Measurements from ENCODE around the gene TNFRSF4. TPM values are rescaled to one million over a fixed set of nuclear protein-coding genes. Genes with fewer than 3 reads are reported as not detected.
A peak's percentile ranks its signal among the peaks of the same experiment; 100 is the strongest.

TNFRSF4 gene
- total and polyA plus RNA-seq, 2 of the 13 experiments (the other 11 are each of a cell fraction or from before 2014, with no cell fraction given), result not detected

- intact Hi-C loops (cut with micrococcal nuclease; ENCODE audit: unreplicated experiment) (loop anchor here (5.0 to 10.0 kb wide), 3 partner anchors 55 to 225 kb away; partner anchors contain the start of genes HES4 and TTLL10), in situ Hi-C loops (cut with HindIII; ENCODE audit: extremely low pct_ligation_motif_present, low pct_unique_long_range_greater_than_20kb) (no loop called here)
- H2AFZ ChIP-seq (ENCODE audit: low read length), result no peak overlapping the region
- no peaks in the 10 kb centered on the region; a peak in 1 of 5 replicates for H3K27me3 ChIP-seq (ENCODE audit: control insufficient read depth in 1 of 2, insufficient read depth in 2 of 2, low read length in 2 of 2)
- no peaks in the 10 kb centered on the region for H3K9me3 ChIP-seq (ENCODE audit: low read length)
- peak overlapping the region in 1 of 3 experiments; percentile 93; a peak in 2 of 6 replicates for H3K4me3 ChIP-seq (replicated peaks in 1 of 3; ENCODE audit: insufficient read depth in 1 of 3, low read depth in 2 of 3, low read length in 3 of 3)
- 92% methylated on average over 18 of the region's 19 CpGs for WGBS (ENCODE audit: low lambda C conversion rate)
- H3K4me1 ChIP-seq (ENCODE audit: insufficient read depth, low read length), result peaks cover 40% of the 10 kb centered on the region
- no peak overlapping the region for H3K9ac ChIP-seq (ENCODE audit: insufficient read depth, low read depth, low read length)
- POLR2A ChIA-PET, result interaction anchor here (1.1 to 2.7 kb wide), 2 partner anchors 99 to 105 kb away, joined by 3 to 25 read pairs; no protein-coding TSS in a partner anchor
- H3K79me2 ChIP-seq (ENCODE audit: insufficient read depth, low read length), result peaks cover 53% of the 10 kb centered on the region
- H4K20me1 ChIP-seq (ENCODE audit: insufficient read depth, low read length), result 0 out of 2 replicates have a peak, but pooled peaks cover 7% of the 10 kb centered on the region
- ATAC-seq, result no peak
- peaks cover 16 to 37% of the 10 kb centered on the region in 2 experiments for H3K36me3 ChIP-seq (replicated peaks in 1 of 2; ENCODE audit: control insufficient read depth in 1 of 2, insufficient read depth in 2 of 2, low read length in 2 of 2)
- no peak for FAIRE-seq
- H3K4me2 ChIP-seq (ENCODE audit: low read depth, low read length), result peak overlapping the region; percentile 85; the same call in 1 of the 2 replicates
- no peak overlapping the region for H3K27ac ChIP-seq (ENCODE audit: extremely low read length, insufficient read depth, low read length)
- no TSS peak for BruUV-seq (replicated peaks)
- TF ChIP-seq ZNF468 (CRISPR knock-in tag; IDR thresholded peaks at IDR 0.05) (no peak), ZNF879 (CRISPR knock-in tag; IDR thresholded peaks at IDR 0.05) (no peak), ZBTB33 (CRISPR knock-in tag; IDR thresholded peaks at IDR 0.05) (0 out of 2 replicates have a peak, but pooled peaks have one; percentile 30), HNRNPL (IDR thresholded peaks at IDR 0.05; ENCODE audit: low read depth, low read length) (0 out of 2 replicates have a peak, but pooled peaks have one; percentile 41), ERF (CRISPR knock-in tag; IDR thresholded peaks at IDR 0.05) (no peak), AGO2 (optimal IDR thresholded peaks at IDR 0.05; ENCODE audit: low read depth, low read length) (peak; percentile 66)
- DNase-seq (ENCODE audit: low spot score), result no peak
- CTCF ChIA-PET (ENCODE audit: low intra/inter-chr PET ratio, low total read pairs), result interaction anchor here (2.1 kb wide), 1 partner anchor 106 kb away, joined by 5 read pairs; no protein-coding TSS in a partner anchor
These were observed 15.8 kb upstream of the TNFRSF4 start for GRCh38 chr1:1229770-1230169.
